OCI-LY1 (cell line): ENCODE data around the gene GRB14.

ENCODE experiments used
- H2AFZ ChIP-seq: fragments of 200-600 bp; sonication (generic), shearing (Covaris generic); 2 replicates; pipeline ENCODE4 v1.6.0; 2014; ENCODE audit warnings: antibody characterized with exemption, mild to moderate bottlenecking, low read length
- H3F3A ChIP-seq: fragments of 200-600 bp; sonication (generic), shearing (Covaris generic); 2 replicates; pipeline ENCODE4 v1.6.0; 2014; ENCODE audit warnings: mild to moderate bottlenecking, antibody characterized with exemption, low read length, moderate library complexity; ENCODE audit not compliant: insufficient read depth
- H3K27ac ChIP-seq: fragments of 200-600 bp; sonication (generic); 2 replicates; pipeline ENCODE4 v1.5.1; 2014; ENCODE audit warnings: low read length, mixed run types, mild to moderate bottlenecking, low read depth; ENCODE audit not compliant: poor library complexity, severe bottlenecking
- H3K27me3 ChIP-seq: fragments of 200-600 bp; sonication (generic); 2 replicates; pipeline ENCODE4 v1.6.0; 2014; ENCODE audit warnings: antibody characterized with exemption, mild to moderate bottlenecking, low read length, moderate library complexity; ENCODE audit not compliant: insufficient read depth
- H3K36me3 ChIP-seq: fragments of 200-600 bp; sonication (generic); 2 replicates; pipeline ENCODE4 v1.6.1; 2014; ENCODE audit warnings: mild to moderate bottlenecking, antibody characterized with exemption, low read length, moderate library complexity, mixed read lengths; ENCODE audit not compliant: insufficient read depth
- H3K4me1 ChIP-seq: fragments of 200-600 bp; sonication (generic); 2 replicates; pipeline ENCODE4 v1.5.1; 2014; ENCODE audit warnings: mild to moderate bottlenecking, low read length, moderate library complexity; ENCODE audit not compliant: insufficient read depth, severe bottlenecking
- H3K4me2 ChIP-seq: fragments of 200-600 bp; sonication (generic), shearing (Covaris generic); 2 replicates; pipeline ENCODE4 v1.6.1; 2014; ENCODE audit warnings: low read length
- H3K4me3 ChIP-seq: fragments of 200-600 bp; sonication (generic); 2 replicates; pipeline ENCODE4 v1.5.1; 2014; ENCODE audit warnings: low read length, low read depth, mild to moderate bottlenecking, mixed read lengths; ENCODE audit not compliant: poor library complexity, severe bottlenecking
- H3K79me2 ChIP-seq: fragments of 200-600 bp; shearing (Covaris generic); 2 replicates; pipeline ENCODE4 v1.6.1; 2016; ENCODE audit warnings: mixed run types, low read length, mixed read lengths; ENCODE audit not compliant: insufficient read depth
- H3K9ac ChIP-seq: fragments of 200-600 bp; sonication (generic), shearing (Covaris generic); 2 replicates; pipeline ENCODE4 v1.6.1; 2014; ENCODE audit warnings: mild to moderate bottlenecking, low read length, mixed read lengths
- H3K9me2 ChIP-seq: fragments of 200-600 bp; sonication (generic), shearing (Covaris generic); 2 replicates; pipeline ENCODE4 v1.6.1; 2014; ENCODE audit warnings: low read depth, mild to moderate bottlenecking, low read length, mixed read lengths
- H3K9me3 ChIP-seq: fragments of 200-600 bp; shearing (Covaris generic); 2 replicates; pipeline ENCODE4 v1.6.1; 2014; ENCODE audit warnings: low read length, mixed read lengths
- H4K20me1 ChIP-seq: fragments of 200-600 bp; sonication (generic), shearing (Covaris generic); 2 replicates; pipeline ENCODE4 v1.6.0; 2016; ENCODE audit warnings: mild to moderate bottlenecking, low read length; ENCODE audit not compliant: insufficient read depth
- CTCF ChIP-seq: fragments of 200-600 bp; sonication (generic), shearing (Covaris generic); IDR thresholded peaks from 2 replicates; pipeline ENCODE4 v1.5.1; 2017; ENCODE audit warnings: mild to moderate bottlenecking, antibody characterized with exemption, low read length, moderate library complexity, mixed read lengths
- EZH2 ChIP-seq: fragments of 200-600 bp; sonication (generic), shearing (Covaris generic); IDR thresholded peaks from 2 replicates; pipeline ENCODE4 v1.8.0; 2017; ENCODE audit warnings: borderline replicate concordance, mixed run types, mild to moderate bottlenecking, antibody characterized with exemption, low read length, moderate library complexity, mixed read lengths

GRB14 gene

GRCh38 chr2:164458792-164459191 lies 162.5 kb downstream of the GRB14 start:
- Histone ChIP-seq H4K20me1 (no peaks in the 10 kb centered on the region), H3K27ac (no peak overlapping the region), H3K9me2 (no peaks in the 10 kb centered on the region), H2AFZ (no peak overlapping the region), H3K4me2 (no peak overlapping the region), H3K4me1 (no peaks in the 10 kb centered on the region), H3K79me2 (no peaks in the 10 kb centered on the region), H3K9ac (no peak overlapping the region), H3K27me3 (no peaks in the 10 kb centered on the region), H3K36me3 (no peaks in the 10 kb centered on the region), H3F3A (no peaks in the 10 kb centered on the region), H3K9me3 (no peaks in the 10 kb centered on the region), H3K4me3 (no peak overlapping the region)
- TF ChIP-seq EZH2, result no peak
- no peak for TF ChIP-seq CTCF

GRCh38 chr2:164457271-164457670 lies 164.0 kb downstream of the GRB14 start:
- Histone ChIP-seq H3K9me2 (no peaks in the 10 kb centered on the region), H3K9ac (no peak overlapping the region), H3F3A (no peaks in the 10 kb centered on the region), H3K27me3 (no peaks in the 10 kb centered on the region), H3K9me3 (no peaks in the 10 kb centered on the region), H3K4me3 (no peak overlapping the region), H3K4me2 (no peak overlapping the region), H3K27ac (no peak overlapping the region), H2AFZ (no peak overlapping the region), H4K20me1 (no peaks in the 10 kb centered on the region), H3K4me1 (no peaks in the 10 kb centered on the region), H3K79me2 (no peaks in the 10 kb centered on the region), H3K36me3 (no peaks in the 10 kb centered on the region)
- TF ChIP-seq EZH2, result no peak
- TF ChIP-seq CTCF, result no peak

- no peaks in the 10 kb centered on the region for H3K9me2 ChIP-seq
- H3K4me2 ChIP-seq, result no peak overlapping the region
- no peaks in the 10 kb centered on the region for H3K36me3 ChIP-seq
- H3K9ac ChIP-seq, result no peak overlapping the region
- TF ChIP-seq CTCF (no peak), EZH2 (no peak)
- no peak overlapping the region for H2AFZ ChIP-seq
- no peaks in the 10 kb centered on the region for H3F3A ChIP-seq
- H3K4me1 ChIP-seq, result no peaks in the 10 kb centered on the region
- H3K9me3 ChIP-seq, result no peaks in the 10 kb centered on the region
- H3K4me3 ChIP-seq, result no peak overlapping the region
- no peaks in the 10 kb centered on the region for H3K27me3 ChIP-seq
- no peak overlapping the region for H3K27ac ChIP-seq
- no peaks in the 10 kb centered on the region for H3K79me2 ChIP-seq
- no peaks in the 10 kb centered on the region for H4K20me1 ChIP-seq
Measured at GRCh38 chr2:164456619-164457018, 164.7 kb downstream of the GRB14 start.
